IPS-18a (cell line): ENCODE measurements around the gene GPRIN2.

Experiments
- H3K27ac ChIP-seq: one replicate; pipeline ENCODE4 v1.5.1; 2013; ENCODE audit warnings: low read length
- H3K27me3 ChIP-seq: one replicate; pipeline ENCODE4 v1.6.1; 2013; ENCODE audit warnings: mild to moderate bottlenecking, low read length; ENCODE audit not compliant: control insufficient read depth, insufficient read depth
- H3K36me3 ChIP-seq: one replicate; pipeline ENCODE4 v1.6.1; 2013; ENCODE audit warnings: low read depth, low read length; ENCODE audit not compliant: control insufficient read depth
- H3K4me1 ChIP-seq: one replicate; pipeline ENCODE4 v1.6.1; 2013; ENCODE audit warnings: low read depth, low read length; ENCODE audit not compliant: control insufficient read depth
- H3K4me3 ChIP-seq: one replicate; pipeline ENCODE4 v1.5.1; 2013; ENCODE audit warnings: low read length
- H3K9ac ChIP-seq: one replicate; pipeline ENCODE4 v1.6.1; 2013; ENCODE audit warnings: mild to moderate bottlenecking, low read length, moderate library complexity
- H3K9me3 ChIP-seq: one replicate; pipeline ENCODE4 v1.6.1; 2013; ENCODE audit warnings: low read depth, low read length; ENCODE audit not compliant: control insufficient read depth

The GPRIN2 gene

DNA sequence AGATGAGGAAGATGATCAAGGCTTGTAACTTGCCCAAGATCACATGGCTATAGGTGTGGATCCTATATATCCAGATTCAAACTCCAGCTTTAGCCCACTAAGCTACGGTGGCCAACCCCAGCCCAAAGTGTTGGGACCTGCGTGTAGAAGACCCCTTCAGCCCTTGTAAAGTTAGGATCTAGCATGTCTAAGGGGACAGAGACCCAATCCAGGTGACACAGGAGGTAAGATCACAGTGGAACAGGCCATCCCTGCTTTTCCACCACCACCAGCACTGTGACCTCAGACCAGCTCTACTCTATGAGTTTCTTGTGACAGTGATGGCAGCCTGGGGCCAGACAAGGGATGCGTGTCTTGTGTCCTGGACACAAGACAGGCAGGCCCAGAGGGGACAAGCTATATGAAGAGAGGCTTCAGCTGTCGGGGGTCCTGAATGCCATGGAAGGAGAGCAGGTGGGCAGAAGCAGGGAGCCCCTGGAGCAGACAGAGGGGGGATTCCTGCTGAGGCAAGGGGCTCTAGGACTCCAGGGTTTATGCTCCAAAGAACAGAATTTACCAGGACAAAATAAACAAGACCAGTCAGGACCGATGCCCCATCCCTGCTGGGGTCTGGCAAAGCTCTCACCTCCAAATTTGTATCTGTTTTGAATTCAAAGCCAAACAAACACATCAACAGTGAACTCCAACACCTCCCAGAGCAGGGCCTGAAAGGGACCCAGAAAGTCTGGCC, 10.4 kb downstream of the GPRIN2 start:
- Histone ChIP-seq H3K9ac (no peak overlapping the region), H3K4me1 (peaks cover 6% of the 10 kb centered on the region), H3K9me3 (no peaks in the 10 kb centered on the region), H3K36me3 (peaks cover 7% of the 10 kb centered on the region), H3K4me3 (no peak overlapping the region), H3K27me3 (no peaks in the 10 kb centered on the region), H3K27ac (no peak overlapping the region)

DNA sequence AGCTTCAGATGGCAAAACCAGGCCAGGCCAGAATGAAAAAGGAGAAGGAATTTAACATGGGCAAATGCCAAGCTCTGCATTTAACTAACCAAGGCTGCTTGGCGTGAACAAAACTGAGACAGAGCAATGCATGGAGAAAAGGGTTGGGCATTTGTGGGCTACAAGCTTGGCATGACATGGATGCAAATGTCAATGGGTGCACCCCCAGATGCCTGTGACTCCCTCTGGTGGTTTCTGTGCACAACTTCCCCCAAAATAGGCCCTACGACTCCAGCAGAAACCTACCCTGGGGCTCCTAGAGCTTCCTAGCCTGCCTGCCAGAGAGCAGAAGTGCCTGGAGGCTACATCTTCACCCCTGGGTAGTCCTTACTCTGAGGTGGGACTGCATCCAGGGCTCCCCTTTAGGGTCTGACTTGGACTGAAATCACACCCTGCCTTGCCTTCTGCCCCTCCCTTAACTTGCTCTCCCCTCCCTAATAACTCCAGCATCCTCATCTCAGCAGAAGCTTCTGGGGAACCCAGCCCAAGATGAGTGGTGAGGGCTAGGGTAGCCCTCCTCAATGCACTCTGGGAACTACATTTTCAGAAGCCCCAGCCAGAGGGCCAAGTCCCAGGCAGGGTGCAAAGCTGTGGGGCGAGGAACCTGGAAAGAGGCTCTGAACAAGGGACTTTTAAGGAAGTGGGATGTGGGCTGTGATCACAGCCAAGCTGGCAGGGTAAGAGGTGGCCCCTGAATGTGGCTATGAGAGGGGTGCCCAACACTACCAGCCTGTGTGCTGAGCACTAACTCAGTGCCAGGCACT, 11.3 kb downstream of the GPRIN2 start:
- Histone ChIP-seq H3K4me3 (no peak overlapping the region), H3K9me3 (no peaks in the 10 kb centered on the region), H3K9ac (no peak overlapping the region), H3K4me1 (peaks cover 6% of the 10 kb centered on the region), H3K27ac (no peak overlapping the region), H3K27me3 (peaks cover 8% of the 10 kb centered on the region), H3K36me3 (peaks cover 7% of the 10 kb centered on the region)

DNA sequence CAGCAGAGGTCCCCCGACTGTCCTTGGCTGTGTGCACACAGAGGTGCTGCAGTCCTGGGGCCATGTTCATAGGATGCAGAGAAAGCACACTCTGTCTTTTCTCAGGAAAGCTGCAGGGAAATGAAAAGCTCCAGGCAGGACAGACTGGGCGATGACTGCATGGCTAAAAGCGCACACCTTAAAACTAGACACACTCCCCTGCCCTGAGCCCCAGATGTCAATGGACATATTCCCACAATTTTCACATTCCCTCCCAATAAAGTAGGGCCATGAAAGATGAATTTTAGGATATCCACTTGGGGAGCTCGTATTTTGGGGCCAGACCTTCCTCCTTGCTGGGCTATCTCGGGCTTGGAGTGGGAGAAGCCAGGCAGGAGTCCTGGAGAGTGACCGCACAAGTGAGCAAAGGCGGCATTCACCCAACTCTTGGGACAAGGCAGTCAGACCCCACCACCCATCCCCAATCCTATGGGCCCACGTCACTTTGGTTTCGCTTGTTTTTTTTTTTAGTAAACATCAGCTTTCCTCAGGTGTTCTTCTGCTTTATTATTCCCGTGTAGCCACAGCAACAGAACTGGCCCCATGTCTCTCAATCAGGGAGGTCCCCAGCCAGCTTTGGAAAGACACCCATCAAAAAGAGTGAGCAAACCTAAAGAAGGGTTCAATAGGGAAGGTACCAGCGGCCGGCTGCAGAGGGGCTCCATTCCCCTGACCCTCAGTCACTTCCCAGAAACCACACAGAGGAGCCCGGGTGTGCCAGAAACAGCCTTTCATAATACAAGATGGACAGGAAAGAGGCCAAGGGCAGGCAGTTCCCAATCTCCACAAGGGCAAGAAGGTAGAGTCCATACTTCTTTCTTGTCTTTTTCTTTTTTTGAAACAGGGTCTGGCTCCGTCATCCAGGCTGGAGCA, 12.7 kb downstream of the GPRIN2 start:
- Histone ChIP-seq H3K9ac (no peak overlapping the region), H3K27ac (no peak overlapping the region), H3K4me3 (no peak overlapping the region), H3K27me3 (peaks cover 8% of the 10 kb centered on the region), H3K4me1 (peaks cover 6% of the 10 kb centered on the region), H3K9me3 (no peaks in the 10 kb centered on the region), H3K36me3 (no peaks in the 10 kb centered on the region)

DNA sequence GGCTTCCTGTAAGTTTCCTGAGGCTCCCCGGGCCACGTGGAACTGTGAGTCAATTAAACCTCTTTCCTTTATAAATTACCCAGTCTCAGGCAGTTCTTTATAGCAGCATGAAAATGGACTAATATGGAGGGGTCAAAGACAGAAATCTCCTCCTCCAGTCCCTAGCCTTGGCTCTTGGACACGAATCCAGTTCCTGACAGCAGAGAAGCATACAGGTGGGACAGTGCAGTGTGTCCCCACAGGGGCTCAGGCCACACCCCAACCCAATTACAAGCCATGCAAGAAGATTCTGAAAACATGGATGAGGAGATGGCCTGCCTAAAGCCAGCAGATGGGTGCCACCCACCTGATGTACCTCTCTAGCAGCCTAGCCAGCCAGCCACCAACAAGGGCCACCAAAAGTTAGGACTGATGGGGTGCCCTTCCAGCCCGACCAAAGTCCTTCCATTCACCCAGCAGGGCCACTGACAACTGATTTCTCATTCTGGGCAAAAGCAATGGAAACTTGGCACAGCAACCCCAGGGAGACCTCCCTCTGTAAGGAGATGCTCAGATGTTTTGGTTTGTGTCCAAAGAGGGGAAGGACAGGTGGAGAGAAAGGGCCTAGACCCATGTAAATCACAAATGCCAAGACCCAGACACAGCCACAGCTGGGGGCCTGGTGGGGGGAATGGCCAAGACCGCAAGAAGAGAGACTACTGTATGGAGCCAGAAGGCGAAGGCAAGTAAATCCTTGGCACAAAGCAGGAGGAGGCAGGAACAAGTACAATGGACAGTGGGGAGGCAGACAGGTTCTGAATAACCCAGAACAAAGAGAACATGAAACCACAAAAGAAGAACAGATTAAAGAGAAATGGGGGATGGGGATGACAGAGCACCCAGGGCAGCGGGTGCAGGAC, 13.6 kb downstream of the GPRIN2 start:
- H3K9me3 ChIP-seq, result no peaks in the 10 kb centered on the region
- H3K9ac ChIP-seq, result no peak overlapping the region
- no peak overlapping the region for H3K27ac ChIP-seq
- H3K4me1 ChIP-seq, result peaks cover 6% of the 10 kb centered on the region
- H3K36me3 ChIP-seq, result no peaks in the 10 kb centered on the region
- no peak overlapping the region for H3K4me3 ChIP-seq
- H3K27me3 ChIP-seq, result peaks cover 8% of the 10 kb centered on the region

DNA sequence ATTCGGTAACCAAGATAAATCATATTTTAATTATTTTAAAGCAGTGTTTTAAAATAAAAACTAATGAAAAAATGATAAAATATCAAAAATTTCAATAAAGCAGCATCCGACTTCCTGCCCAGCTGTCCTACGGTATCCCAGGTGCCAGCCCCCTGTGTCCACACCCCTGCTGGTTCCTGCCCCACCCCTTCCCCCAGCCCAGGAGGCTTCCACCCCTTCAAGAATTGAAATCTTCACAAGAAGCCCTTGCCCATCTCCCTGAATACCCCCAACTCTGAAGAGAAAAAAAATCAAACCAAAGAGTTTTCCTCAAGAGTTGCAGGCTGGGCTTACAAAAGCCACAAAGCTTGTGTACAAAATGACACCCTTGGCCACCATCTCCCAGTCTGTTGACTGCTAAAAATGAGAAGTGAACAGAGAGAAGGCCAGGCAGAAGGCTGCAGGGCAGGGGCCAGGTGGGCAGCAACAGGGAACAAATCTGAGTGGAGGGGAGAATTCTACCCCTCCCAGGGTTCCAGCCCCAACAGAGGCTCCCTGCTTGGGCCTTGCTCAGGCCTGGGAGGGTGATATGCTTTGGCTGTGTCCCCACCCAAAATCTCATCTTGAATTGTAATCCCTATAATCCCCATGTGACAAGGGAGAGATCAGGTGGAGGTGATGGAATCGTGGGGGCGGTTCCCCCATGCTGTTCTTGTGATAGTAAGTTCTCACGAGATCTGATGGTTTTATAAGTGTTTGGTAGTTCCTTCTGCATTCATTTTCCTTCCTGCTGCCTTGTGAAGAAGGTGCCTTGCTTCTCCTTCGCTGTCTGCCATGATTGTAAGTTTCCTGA, 14.5 kb downstream of the GPRIN2 start:
- H3K4me1 ChIP-seq, result peaks cover 13% of the 10 kb centered on the region
- H3K36me3 ChIP-seq, result no peaks in the 10 kb centered on the region
- H3K27me3 ChIP-seq, result peaks cover 8% of the 10 kb centered on the region
- H3K9ac ChIP-seq, result no peak overlapping the region
- H3K27ac ChIP-seq, result no peak overlapping the region
- H3K4me3 ChIP-seq, result no peak overlapping the region
- H3K9me3 ChIP-seq, result no peaks in the 10 kb centered on the region

DNA sequence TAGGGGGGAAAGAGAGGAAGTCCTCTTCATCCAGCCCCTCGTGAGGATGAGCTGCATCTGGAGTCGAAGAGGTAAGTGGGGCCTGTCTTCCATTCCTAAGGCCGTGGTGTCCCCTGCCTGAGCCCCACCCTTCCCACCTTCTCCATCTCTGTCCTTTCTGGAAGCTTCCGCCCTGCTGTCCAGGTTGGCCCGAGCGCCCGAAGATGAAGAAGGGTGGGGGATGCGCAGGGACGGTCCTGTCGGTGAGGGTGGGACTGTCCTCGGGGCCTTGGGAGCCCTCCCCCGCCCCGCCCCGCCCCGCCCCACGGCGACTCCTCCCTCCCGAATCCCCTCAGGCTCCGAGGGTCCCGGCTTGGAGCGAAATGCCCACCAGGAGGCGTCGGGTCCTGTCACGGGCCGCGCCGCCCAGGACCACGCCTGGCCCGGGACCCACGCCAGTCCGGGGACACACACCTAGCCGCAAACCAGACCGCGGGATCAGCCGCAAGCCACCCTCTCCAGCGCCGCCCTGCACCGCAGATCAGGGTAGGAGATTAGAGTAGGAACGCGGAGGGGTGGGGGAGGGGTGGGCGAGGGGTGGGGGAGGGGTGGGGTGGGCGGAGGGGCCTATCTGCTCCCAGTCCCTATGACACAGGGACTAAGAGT, 15.3 kb downstream of the GPRIN2 start:
- Histone ChIP-seq H3K27ac (no peak overlapping the region), H3K36me3 (no peaks in the 10 kb centered on the region), H3K9me3 (no peaks in the 10 kb centered on the region), H3K27me3 (peaks cover 8% of the 10 kb centered on the region), H3K4me3 (peak overlapping the region; percentile 17), H3K4me1 (peaks cover 18% of the 10 kb centered on the region), H3K9ac (no peak overlapping the region)

DNA sequence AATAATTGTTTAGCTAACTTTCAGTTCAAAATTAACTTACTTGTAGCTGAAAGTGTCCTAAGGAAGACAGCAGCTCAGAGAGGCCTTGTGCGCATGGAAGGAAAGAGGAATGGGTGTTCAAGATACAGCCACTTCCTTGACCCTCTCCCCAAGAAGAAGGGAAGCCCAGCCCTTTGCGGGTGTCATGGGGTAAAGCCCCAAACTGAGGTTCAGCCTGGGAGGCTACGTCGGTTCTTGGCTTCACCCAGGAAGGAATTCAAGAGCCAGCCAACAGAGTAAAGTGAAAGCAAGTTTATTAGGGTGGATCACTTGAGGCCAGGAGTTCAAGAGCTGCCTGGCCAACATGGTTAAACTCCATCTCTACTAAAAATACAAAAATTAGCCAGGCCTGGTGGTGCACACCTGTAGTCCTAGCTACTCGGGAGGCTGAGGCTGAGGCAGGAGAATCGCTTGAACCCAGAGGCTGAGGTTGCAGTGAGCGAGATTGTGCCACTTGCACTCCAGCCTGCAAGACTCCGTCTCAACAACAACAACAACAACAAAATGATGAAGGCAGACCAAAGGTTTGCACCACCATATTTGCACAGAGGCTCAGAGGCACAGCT, 15.9 kb downstream of the GPRIN2 start:
- no peak overlapping the region for H3K9ac ChIP-seq
- H3K4me3 ChIP-seq, result peak overlapping the region; percentile 17

DNA sequence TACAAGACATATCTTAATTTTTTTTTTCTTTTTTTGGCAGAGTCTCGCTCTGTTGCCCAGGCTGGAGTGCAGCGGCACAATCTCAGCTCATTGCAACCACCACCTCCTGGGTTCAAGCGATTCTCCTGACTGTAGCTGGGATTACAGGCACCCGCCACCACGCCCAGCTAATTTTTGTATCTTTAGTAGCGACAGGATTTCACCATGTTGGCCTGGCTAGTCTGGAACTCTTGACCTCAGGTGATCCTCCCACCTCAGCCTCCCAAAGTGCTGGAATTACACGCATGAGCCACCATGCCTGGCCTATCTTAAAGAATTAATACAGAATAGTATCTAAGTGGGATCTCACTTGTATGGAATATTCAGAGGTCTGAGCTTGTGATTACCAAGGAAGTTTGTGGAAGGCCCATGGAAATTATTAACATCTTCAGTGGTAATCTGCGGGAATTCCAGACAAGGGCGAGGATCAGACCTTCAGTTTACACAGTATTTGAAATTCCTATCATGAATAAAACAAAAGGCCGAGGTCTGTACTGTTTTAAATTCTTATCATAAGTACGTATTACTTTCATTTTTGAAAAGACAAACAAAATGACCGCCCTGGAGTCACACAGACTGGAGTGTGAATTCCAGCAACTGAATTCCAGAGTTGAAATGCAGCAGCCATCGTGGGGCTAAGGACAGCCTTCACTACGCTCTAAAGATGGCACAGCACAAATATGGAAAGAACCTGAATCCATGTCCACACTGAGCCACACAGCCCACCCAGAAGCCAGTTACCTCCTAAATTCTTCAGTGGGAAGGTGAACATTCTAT, 16.7 kb downstream of the GPRIN2 start:
- H3K9me3 ChIP-seq, result no peaks in the 10 kb centered on the region
- H3K9ac ChIP-seq, result no peak overlapping the region
- no peak overlapping the region for H3K4me3 ChIP-seq
- H3K27me3 ChIP-seq, result peaks cover 8% of the 10 kb centered on the region
- H3K36me3 ChIP-seq, result no peaks in the 10 kb centered on the region
- H3K4me1 ChIP-seq, result peaks cover 18% of the 10 kb centered on the region
- H3K27ac ChIP-seq, result no peak overlapping the region

More for the DNA sequence above, 15.9 kb downstream of the GPRIN2 start:
- Histone ChIP-seq H3K27ac (no peak overlapping the region), H3K27me3 (peaks cover 8% of the 10 kb centered on the region), H3K9me3 (no peaks in the 10 kb centered on the region), H3K36me3 (no peaks in the 10 kb centered on the region), H3K4me1 (peaks cover 18% of the 10 kb centered on the region)

DNA sequence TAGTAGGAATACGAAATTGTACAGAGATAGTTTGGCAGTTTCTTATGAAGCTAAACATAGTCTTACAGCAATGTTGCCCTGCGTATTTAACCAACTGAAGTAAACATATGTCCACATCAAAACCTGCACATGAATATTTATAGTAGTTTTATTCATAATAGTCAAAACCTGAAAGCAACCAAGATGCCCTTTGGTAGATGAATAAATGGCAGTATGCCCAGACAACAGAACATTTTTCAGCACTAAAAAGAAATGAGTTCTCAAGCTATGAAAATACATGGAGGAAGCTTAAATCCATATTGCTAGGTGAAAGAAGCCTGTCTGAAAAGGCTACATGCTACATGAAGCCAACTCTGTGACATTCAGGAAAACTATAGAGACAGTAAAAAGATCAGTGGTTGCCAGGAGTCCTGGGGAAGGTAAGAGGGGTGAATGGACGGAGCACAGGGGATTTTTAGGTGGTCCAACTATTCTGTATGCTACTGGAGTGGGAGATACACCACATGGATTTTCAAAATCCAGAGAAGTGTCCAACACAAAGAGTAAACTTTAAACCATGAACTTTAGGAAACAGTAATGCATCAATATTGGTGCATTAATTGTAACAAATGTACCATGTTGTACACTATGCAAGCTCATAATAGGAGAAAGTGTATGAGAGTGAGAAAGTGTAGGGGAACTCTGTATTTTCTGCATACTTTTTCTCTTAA, 17.6 kb downstream of the GPRIN2 start:
- Histone ChIP-seq H3K27ac (no peak overlapping the region), H3K27me3 (peaks cover 8% of the 10 kb centered on the region), H3K4me1 (peaks cover 18% of the 10 kb centered on the region), H3K9ac (no peak overlapping the region), H3K9me3 (no peaks in the 10 kb centered on the region), H3K36me3 (no peaks in the 10 kb centered on the region), H3K4me3 (no peak overlapping the region)
